GM12891 (cell line): ENCODE measurements around the gene ASGR1.

ENCODE experiments used
- DNase-seq: peaks from one replicate; pipeline ENCODE4 v3.0.0; 2011; ENCODE audit warnings: low spot score; ENCODE audit not compliant: insufficient read length
- FAIRE-seq: peaks from 2 replicates; lab custom pipeline; 2011; peaks lifted over from hg19 to GRCh38; lab: Jason Lieb, UNC
- PAX5 ChIP-seq: IDR thresholded peaks from 2 replicates; pipeline ENCODE4 v1.6.1; 2011; ENCODE audit warnings: low read length, moderate library complexity, mild to moderate bottlenecking; ENCODE audit not compliant: insufficient read depth, severe bottlenecking
- POLR2A ChIP-seq: IDR thresholded peaks from 2 replicates; pipeline ENCODE4 v1.6.1; 2011; ENCODE audit warnings: low read depth, low read length, control low read depth
- POLR2AphosphoS5 ChIP-seq: IDR thresholded peaks from 2 replicates; pipeline ENCODE4 v1.6.1; 2011; ENCODE audit warnings: low read depth, low read length, control low read depth
- POU2F2 ChIP-seq: IDR thresholded peaks from 2 replicates; pipeline ENCODE4 v1.6.1; 2011; ENCODE audit warnings: low read depth, mild to moderate bottlenecking, control low read depth, low read length, moderate library complexity
- SPI1 ChIP-seq: IDR thresholded peaks from 2 replicates; pipeline ENCODE4 v1.6.1; 2011; ENCODE audit warnings: low read depth, low read length, control low read depth
- TAF1 ChIP-seq: IDR thresholded peaks from 2 replicates; pipeline ENCODE4 v1.6.1; 2011; ENCODE audit warnings: low read depth, low read length, control low read depth

The ASGR1 gene

DNA sequence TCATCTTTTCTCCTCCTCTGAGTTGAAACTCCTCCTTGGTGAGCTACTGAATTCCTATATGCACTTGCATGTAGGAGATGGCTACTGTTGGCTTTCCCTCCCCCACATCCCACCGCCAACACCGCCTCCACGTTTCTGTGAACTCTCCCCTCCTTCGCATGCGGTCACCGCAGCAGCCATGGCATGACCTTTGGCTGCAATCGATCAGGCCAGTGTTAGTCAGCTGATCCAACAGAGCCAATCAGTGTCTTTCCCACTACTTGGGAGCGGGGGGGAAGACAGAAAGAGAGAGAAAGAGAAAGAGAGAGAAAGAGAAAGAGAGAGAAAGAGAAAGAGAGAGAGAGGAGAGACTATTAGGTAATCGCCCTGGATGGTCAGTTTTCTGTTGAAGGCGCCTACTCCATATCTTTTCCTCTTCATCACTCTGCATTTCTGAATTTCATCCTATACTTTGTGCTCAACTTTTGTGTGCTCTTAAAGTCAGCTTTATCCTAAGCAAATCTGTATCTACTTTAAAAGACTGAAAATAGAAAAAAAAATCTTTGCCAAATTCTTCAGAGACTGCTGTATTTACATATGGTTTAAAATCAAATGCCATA is 22.7 kb downstream of the ASGR1 start:
- FAIRE-seq (no peak), DNase-seq (no peak)
- TF ChIP-seq TAF1 (no peak), POLR2AphosphoS5 (no peak), POU2F2 (no peak), PAX5 (no peak), POLR2A (no peak), SPI1 (no peak)

- TF ChIP-seq POLR2A (no peak), PAX5 (no peak), POU2F2 (no peak), TAF1 (no peak), SPI1 (no peak), POLR2AphosphoS5 (no peak)
- FAIRE-seq (no peak), DNase-seq (no peak)
Measured at GRCh38 chr17:7147772-7148171, 31.4 kb downstream of the ASGR1 start.

DNA sequence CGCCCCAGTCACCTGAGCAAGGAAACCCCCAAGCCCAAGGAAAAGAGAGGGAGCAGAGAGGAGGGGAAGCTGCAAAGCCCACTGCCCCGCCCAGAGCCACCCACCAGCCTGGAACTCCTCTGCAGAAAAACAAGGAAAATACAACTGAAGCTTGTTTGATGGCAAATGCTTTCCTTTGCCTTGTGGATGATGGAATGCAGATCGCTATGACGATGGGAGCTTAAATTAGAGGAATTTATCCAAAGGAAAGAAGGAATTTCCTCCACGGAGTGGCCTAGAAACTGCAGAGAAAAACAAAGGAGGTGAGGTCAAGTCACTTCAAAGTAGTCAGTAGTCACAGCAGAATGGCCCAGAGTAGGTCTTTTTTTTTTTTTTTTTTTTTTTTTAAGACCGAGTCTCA is 33.1 kb downstream of the ASGR1 start:
- no peak for TF ChIP-seq POLR2AphosphoS5
- no peak for TF ChIP-seq POLR2A
- TF ChIP-seq POU2F2 = no peak
- no peak for TF ChIP-seq TAF1
- no peak for TF ChIP-seq PAX5
- no peak for TF ChIP-seq SPI1
- DNase-seq = no peak

DNA sequence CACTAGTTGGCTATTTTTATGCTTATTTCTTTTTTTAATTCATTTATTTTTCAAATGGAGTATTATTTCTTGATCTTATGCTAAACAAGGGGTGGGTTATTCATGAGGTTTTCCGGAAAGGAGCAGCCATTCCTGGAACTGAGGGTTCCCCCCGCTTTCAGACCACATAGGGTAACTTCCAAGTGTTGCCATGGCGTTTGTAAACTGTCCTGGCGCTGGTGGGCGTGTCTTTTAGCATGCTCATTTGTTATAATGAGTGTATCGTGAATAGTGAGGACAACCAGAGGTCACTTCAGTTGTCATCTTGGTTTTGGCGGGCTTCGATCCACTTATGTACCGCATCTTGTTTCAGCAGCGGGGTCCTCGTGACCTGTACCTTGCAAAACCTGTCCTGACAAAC is 35.0 kb downstream of the ASGR1 start:
- TF ChIP-seq POLR2AphosphoS5 (no peak), SPI1 (no peak), POU2F2 (no peak), PAX5 (no peak), TAF1 (no peak), POLR2A (no peak)
- FAIRE-seq (no peak), DNase-seq (no peak)

More for the DNA sequence above, 33.1 kb downstream of the ASGR1 start:
- FAIRE-seq = no peak

DNA sequence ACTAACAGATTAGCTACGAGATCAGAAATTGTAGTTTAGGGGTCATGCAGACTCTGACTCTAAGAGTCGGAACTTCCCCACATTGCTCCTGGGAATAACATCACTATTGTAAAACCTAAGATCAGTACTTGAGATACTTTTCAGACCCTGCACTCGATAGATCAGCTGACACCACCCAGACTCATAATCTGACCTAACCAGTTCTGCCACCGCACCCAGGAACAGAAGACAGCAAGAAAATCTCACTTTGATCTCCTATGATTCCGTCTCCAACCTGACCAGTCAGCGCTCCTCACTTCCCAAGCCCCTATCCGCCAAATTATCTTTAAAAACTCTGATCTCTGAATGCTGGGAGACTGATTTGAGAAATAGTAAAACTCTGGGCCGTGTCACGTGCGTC is 37.3 kb downstream of the ASGR1 start:
- FAIRE-seq (no peak), DNase-seq (no peak)
- TF ChIP-seq POLR2A (no peak), POU2F2 (no peak), POLR2AphosphoS5 (no peak), PAX5 (no peak)

DNA sequence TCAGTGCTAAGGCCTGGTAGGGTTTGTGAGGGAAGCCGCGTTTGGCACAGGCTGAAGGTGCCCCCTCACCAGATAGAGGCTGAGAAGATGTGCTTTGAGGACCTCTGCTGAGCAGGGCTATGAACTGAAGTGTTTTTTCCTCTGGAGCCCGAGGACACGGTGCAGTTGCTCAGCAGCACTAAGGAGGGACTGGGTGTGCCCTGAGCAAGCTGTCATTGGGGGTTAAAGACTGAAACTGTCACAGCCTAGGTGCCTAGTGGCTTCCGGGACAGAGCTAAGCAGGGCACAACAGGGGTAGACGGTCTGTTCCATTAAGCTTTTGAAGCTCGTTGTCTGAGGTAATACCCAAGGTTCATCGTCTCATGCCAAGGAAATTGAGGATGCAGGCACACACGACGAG is 39.8 kb downstream of the ASGR1 start:
- no peak for FAIRE-seq
- TF ChIP-seq POU2F2 (no peak), TAF1 (no peak), POLR2AphosphoS5 (no peak), PAX5 (no peak), POLR2A (no peak), SPI1 (no peak)

DNA sequence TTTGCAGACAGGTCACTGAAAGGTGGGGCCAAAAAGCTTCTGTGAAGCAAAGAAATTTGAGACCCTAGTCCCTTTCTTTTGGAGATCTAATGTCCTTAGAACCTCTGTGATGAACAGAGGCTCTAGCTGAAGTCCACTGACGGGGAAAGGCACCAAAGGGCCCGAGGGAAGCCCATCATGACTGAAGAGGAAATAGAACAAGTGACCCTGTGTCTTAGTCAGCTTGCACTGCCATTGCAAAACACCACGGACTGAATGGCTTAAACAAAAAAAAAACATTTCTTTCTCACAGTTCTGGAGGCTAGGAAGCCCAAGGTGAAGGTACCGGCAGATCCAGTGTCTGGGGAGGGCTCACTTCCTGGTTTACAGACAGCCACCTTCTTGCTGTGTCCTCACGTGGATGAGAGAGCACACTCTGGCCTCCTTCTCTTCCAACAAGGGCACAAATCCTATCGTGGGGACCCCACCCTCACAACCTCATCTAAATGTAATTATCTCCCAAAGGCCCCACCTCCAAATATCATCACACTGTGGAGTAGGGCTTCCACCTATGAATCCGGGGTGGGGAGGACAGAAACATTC is 40.3 kb downstream of the ASGR1 start:
- TF ChIP-seq POLR2A (no peak), POLR2AphosphoS5 (no peak), POU2F2 (no peak), TAF1 (no peak), PAX5 (no peak), SPI1 (no peak)
- no peak for FAIRE-seq
- DNase-seq = no peak

More for the DNA sequence above, 39.8 kb downstream of the ASGR1 start:
- DNase-seq = no peak

GRCh38 chr17:7137171-7137943 is 41.8 kb downstream of the ASGR1 start:
- TF ChIP-seq TAF1 (no peak), POLR2AphosphoS5 (no peak), PAX5 (no peak), SPI1 (no peak), POLR2A (no peak), POU2F2 (no peak)
- DNase-seq = no peak
- no peak for FAIRE-seq

GRCh38 chr17:7136266-7136877 is 42.8 kb downstream of the ASGR1 start:
- FAIRE-seq (peak; percentile 79), DNase-seq (no peak)
- TF ChIP-seq SPI1 (no peak), PAX5 (no peak), POLR2AphosphoS5 (no peak), POLR2A (no peak), POU2F2 (no peak), TAF1 (no peak)
